WERI-Rb-1 (cell line): ENCODE measurements around the gene BACE2.

Experiments used
- DNase-seq: peaks from one replicate; pipeline ENCODE4 v3.0.0-alpha.2; 2020
- H3K27ac ChIP-seq: fragments of 250-450 bp; sonication (Bioruptor Pico); 2 replicates; pipeline ENCODE4 v1.5.1; 2020; ENCODE audit warnings: mild to moderate bottlenecking, moderate library complexity
- H3K27me3 ChIP-seq: fragments of 250-450 bp; sonication (Bioruptor Pico); 2 replicates; pipeline ENCODE4 v1.5.1; 2021; ENCODE audit warnings: mild to moderate bottlenecking, low read depth, moderate library complexity; ENCODE audit not compliant: insufficient read depth, severe bottlenecking
- H3K36me3 ChIP-seq: fragments of 250-450 bp; sonication (Bioruptor Pico); 2 replicates; pipeline ENCODE4 v1.5.1; 2020; ENCODE audit warnings: mild to moderate bottlenecking, moderate library complexity
- H3K4me3 ChIP-seq: 2 replicates; pipeline ENCODE4 v1.5.1; 2011; ENCODE audit warnings: low read depth, mild to moderate bottlenecking, control low read depth, low read length
- H3K9me3 ChIP-seq: fragments of 250-450 bp; sonication (Bioruptor Pico); 2 replicates; pipeline ENCODE4 v1.5.1; 2021; ENCODE audit warnings: mild to moderate bottlenecking, moderate library complexity; ENCODE audit not compliant: severe bottlenecking
- TF ChIP-seq, protein P1 (sequence below): IDR thresholded peaks from 2 replicates; pipeline ENCODE4 v1.5.1; 2011; ENCODE audit warnings: low read depth, mild to moderate bottlenecking, control low read depth, inconsistent platforms, low read length

BACE2 gene

GRCh38 chr21:41267346-41267745 is 99.4 kb downstream of the BACE2 start:
- no peaks in the 10 kb centered on the region for H3K9me3 ChIP-seq
- no peaks in the 10 kb centered on the region for H3K27me3 ChIP-seq
- H3K36me3 ChIP-seq, result no peaks in the 10 kb centered on the region
- H3K4me3 ChIP-seq, result no peak overlapping the region
- DNase-seq, result no peak
- H3K27ac ChIP-seq, result no peak overlapping the region
- TF ChIP-seq, protein P1, sequence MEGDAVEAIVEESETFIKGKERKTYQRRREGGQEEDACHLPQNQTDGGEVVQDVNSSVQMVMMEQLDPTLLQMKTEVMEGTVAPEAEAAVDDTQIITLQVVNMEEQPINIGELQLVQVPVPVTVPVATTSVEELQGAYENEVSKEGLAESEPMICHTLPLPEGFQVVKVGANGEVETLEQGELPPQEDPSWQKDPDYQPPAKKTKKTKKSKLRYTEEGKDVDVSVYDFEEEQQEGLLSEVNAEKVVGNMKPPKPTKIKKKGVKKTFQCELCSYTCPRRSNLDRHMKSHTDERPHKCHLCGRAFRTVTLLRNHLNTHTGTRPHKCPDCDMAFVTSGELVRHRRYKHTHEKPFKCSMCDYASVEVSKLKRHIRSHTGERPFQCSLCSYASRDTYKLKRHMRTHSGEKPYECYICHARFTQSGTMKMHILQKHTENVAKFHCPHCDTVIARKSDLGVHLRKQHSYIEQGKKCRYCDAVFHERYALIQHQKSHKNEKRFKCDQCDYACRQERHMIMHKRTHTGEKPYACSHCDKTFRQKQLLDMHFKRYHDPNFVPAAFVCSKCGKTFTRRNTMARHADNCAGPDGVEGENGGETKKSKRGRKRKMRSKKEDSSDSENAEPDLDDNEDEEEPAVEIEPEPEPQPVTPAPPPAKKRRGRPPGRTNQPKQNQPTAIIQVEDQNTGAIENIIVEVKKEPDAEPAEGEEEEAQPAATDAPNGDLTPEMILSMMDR, result no peak

DNA sequence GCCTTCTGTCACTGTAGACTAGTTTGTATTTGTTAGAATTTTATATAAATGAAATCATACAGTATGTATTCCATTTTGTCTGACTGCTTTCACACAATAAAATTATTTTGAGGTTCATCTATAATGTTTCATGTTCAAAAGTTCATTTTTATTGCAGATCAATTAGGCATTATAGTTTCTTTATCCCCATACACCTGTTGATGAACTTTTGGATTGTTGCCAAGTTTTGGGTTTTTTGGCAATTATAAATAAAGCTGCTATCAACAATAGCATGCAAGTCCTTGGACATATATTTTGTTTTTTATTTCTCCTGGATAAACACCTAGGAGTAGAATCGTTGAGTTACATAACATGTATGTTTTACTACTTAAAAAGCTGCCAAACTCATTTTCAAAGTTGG is 101.6 kb downstream of the BACE2 start:
- Histone ChIP-seq H3K36me3 (no peaks in the 10 kb centered on the region), H3K27ac (no peak overlapping the region), H3K4me3 (no peak overlapping the region), H3K27me3 (no peaks in the 10 kb centered on the region), H3K9me3 (peaks cover 10% of the 10 kb centered on the region)
- TF ChIP-seq, protein P1, result no peak
- DNase-seq, result no peak

GRCh38 chr21:41277196-41277595 is 109.2 kb downstream of the BACE2 start:
- H3K36me3 ChIP-seq, result no peaks in the 10 kb centered on the region
- peaks cover 10% of the 10 kb centered on the region for H3K9me3 ChIP-seq
- H3K4me3 ChIP-seq, result no peak overlapping the region
- no peak for DNase-seq
- TF ChIP-seq, protein P1, result no peak
- no peak overlapping the region for H3K27ac ChIP-seq
- no peaks in the 10 kb centered on the region for H3K27me3 ChIP-seq

DNA sequence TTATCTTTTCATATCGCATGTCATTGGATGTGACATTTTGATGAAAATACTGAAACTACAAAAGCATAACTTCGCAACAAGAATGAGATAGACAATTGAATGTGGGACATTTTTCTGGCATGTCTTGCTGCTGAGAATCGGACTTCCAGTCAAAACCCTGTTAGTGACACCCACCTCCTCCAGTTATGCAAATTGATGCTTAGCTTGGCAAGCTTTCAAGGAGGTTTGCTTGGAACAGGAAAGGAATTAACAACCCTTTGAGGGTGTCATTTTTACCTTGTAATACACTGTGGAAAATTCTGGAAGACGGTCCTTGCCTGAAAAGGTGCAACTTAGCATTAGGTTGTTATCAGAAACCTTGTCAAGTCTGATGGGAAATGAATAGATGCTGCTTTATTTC is 109.9 kb downstream of the BACE2 start:
- Histone ChIP-seq H3K9me3 (peaks cover 6% of the 10 kb centered on the region), H3K4me3 (no peak overlapping the region), H3K27me3 (peaks cover under 1% of the 10 kb centered on the region), H3K36me3 (no peaks in the 10 kb centered on the region), H3K27ac (no peak overlapping the region)
- no peak for DNase-seq
- TF ChIP-seq, protein P1, result no peak

- no peaks in the 10 kb centered on the region for H3K9me3 ChIP-seq
- peaks cover 3% of the 10 kb centered on the region for H3K27me3 ChIP-seq
- no peak overlapping the region for H3K27ac ChIP-seq
- TF ChIP-seq, protein P1, result no peak
- no peak for DNase-seq
- no peak overlapping the region for H3K4me3 ChIP-seq
- H3K36me3 ChIP-seq, result no peaks in the 10 kb centered on the region
Observed at GRCh38 chr21:41280115-41280919, 112.4 kb downstream of the BACE2 start.

DNA sequence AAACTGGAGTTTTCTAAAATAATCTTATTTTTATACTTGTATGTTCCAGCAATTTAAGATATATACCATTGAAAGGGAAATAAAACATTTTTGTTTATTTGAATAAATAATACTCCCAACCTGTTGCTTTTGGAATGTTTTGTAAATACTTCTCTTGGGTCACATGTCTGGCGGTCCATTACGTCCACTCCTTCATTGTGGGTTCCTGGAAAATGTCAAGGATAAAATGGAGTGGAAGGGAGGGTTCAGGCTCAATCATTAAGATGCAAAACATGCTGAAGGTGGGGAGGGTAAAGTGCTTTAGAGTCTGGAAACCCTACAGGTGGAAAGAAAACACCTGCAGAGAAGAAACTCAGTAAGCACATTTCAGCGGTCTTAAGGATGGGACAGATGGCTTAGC is 114.5 kb downstream of the BACE2 start:
- no peaks in the 10 kb centered on the region for H3K9me3 ChIP-seq
- no peak for DNase-seq
- TF ChIP-seq, protein P1, result no peak
- no peak overlapping the region for H3K4me3 ChIP-seq
- no peaks in the 10 kb centered on the region for H3K36me3 ChIP-seq
- H3K27ac ChIP-seq, result no peak overlapping the region
- peaks cover 3% of the 10 kb centered on the region for H3K27me3 ChIP-seq
